GM12878 (cell line): ENCODE results near the gene TTC39B. TPM values are rescaled to one million over a fixed set of nuclear protein-coding genes. Genes with fewer than 3 reads are reported as not detected.

Experiments
- ATAC-seq: fragments of 200-7000 bp; cut with Tn5 transposase; 3 replicates; pipeline ENCODE4 v1.9.1; 2020; ENCODE audit warnings: mild to moderate bottlenecking, moderate library complexity
- BruUV-seq: library from RNA; stranded (reverse); fragments of 400-500 nt; replicated peaks from 2 replicates; lab custom pipeline; 2021; lab: Mats Ljungman, UMichigan
- CTCF ChIA-PET: fragments of 300-600 bp; sonication (Branson Sonifier 250); formaldehyde crosslinking; extraction: SDS; loops from one replicate; lab custom pipeline; 2021; ENCODE audit warnings: inconsistent platforms; lab: Yijun Ruan, JAX
- POLR2A ChIA-PET: fragments of 350-600 bp; formaldehyde crosslinking; extraction: SDS; loops from one replicate; lab custom pipeline; 2021; ENCODE audit warnings: inconsistent platforms; lab: Charles Lee
- RAD21 ChIA-PET: fragments of 300-600 bp; sonication (Branson Sonifier 250); formaldehyde crosslinking; loops from one replicate; lab custom pipeline; 2023; ENCODE audit warnings: antibody characterized with exemption; ENCODE audit not compliant: unreplicated experiment; lab: Charles Lee
- SMC1A ChIA-PET: fragments of 300-600 bp; sonication (Branson Sonifier 250); formaldehyde crosslinking; loops from one replicate; lab custom pipeline; 2023; ENCODE audit not compliant: unreplicated experiment, uncharacterized antibody; lab: Charles Lee
- DNase-seq: peaks from one replicate; pipeline ENCODE4 v3.0.0-alpha.2; 2011; ENCODE audit warnings: low read depth, low spot score
- FAIRE-seq: peaks from 3 replicates; lab custom pipeline; 2011; peaks lifted over from hg19 to GRCh38; lab: Jason Lieb, UNC
- H2AFZ ChIP-seq: 2 replicates; pipeline ENCODE4 v1.6.0; 2011; ENCODE audit warnings: low read depth, low read length, control low read depth; ENCODE audit not compliant: control insufficient read depth
- H3K27ac ChIP-seq: 2 replicates; pipeline ENCODE4 v1.5.1; 2011; ENCODE audit warnings: control low read depth; ENCODE audit not compliant: control insufficient read depth, insufficient read depth
- H3K27me3 ChIP-seq, 2 experiments: replicated peaks in 1 of 2; 2 replicates each; pipeline versions ENCODE4 v1.6.0 to v1.6.1; 2011; ENCODE audit warnings: low read length in 1 of 2; ENCODE audit not compliant: control insufficient read depth in 2 of 2, insufficient read depth in 2 of 2
- H3K36me3 ChIP-seq, 2 experiments: 2 replicates each; pipeline ENCODE4 v1.5.1; 2011; ENCODE audit warnings: low read length in 1 of 2; ENCODE audit not compliant: control insufficient read depth in 2 of 2, insufficient read depth in 2 of 2
- H3K4me1 ChIP-seq: 2 replicates; pipeline ENCODE4 v1.6.1; 2011; ENCODE audit warnings: mild to moderate bottlenecking, low read length, moderate library complexity, mixed read lengths; ENCODE audit not compliant: control insufficient read depth, insufficient read depth
- H3K4me2 ChIP-seq: 2 replicates; pipeline ENCODE4 v1.6.0; 2011; ENCODE audit warnings: control low read depth; ENCODE audit not compliant: control insufficient read depth, insufficient read depth
- H3K4me3 ChIP-seq: fragments of 200-600 bp; sonication (generic); 2 replicates; pipeline ENCODE4 v1.5.1; 2016
- H3K79me2 ChIP-seq: 2 replicates; pipeline ENCODE4 v1.6.0; 2011; ENCODE audit warnings: low read length; ENCODE audit not compliant: control insufficient read depth, insufficient read depth
- H3K9ac ChIP-seq: 2 replicates; pipeline ENCODE4 v1.8.0; 2011; ENCODE audit warnings: low read length, control low read depth, mixed read lengths; ENCODE audit not compliant: control insufficient read depth, insufficient read depth
- H3K9me3 ChIP-seq: replicated peaks from 3 replicates; pipeline ENCODE4 v1.5.1; 2011; ENCODE audit warnings: mild to moderate bottlenecking, low read length; ENCODE audit not compliant: control insufficient read depth, insufficient read depth
- H4K20me1 ChIP-seq: 2 replicates; pipeline ENCODE4 v1.6.0; 2011; ENCODE audit not compliant: control insufficient read depth, insufficient read depth
- CTCF ChIP-seq, 3 experiments: IDR thresholded peaks in 2 of 3; conservative IDR thresholded peaks in 1 of 3; 2 replicates each; pipeline ENCODE4 v1.5.1; 2011; ENCODE audit warnings: low read depth in 3 of 3, low read length in 3 of 3, mild to moderate bottlenecking in 3 of 3, control low read depth in 2 of 3, moderate library complexity in 2 of 3, inconsistent platforms in 1 of 3, mixed read lengths in 1 of 3; ENCODE audit not compliant: control insufficient read depth in 2 of 3, insufficient read depth in 1 of 3; ENCODE audit errors: extremely low read depth in 1 of 3
- POU2F2 ChIP-seq: IDR thresholded peaks from 3 replicates; pipeline ENCODE4 v1.6.1; 2011; ENCODE audit warnings: low read depth, mild to moderate bottlenecking, low read length, borderline replicate concordance
- RAD21 ChIP-seq: IDR thresholded peaks from 2 replicates; pipeline ENCODE4 v1.6.1; 2011; ENCODE audit warnings: mild to moderate bottlenecking, low read depth, low read length, moderate library complexity; ENCODE audit not compliant: insufficient read depth
- SMARCA5 ChIP-seq: fragments of 450-650 bp; IDR thresholded peaks from 2 replicates; pipeline ENCODE4 v1.6.1; 2017; ENCODE audit warnings: mild to moderate bottlenecking
- SMC3 ChIP-seq: IDR thresholded peaks from 2 replicates; pipeline ENCODE4 v1.6.1; 2011; ENCODE audit warnings: low read length, improper control_type of control experiment, borderline replicate concordance
- YY1 ChIP-seq: IDR thresholded peaks from 2 replicates; pipeline ENCODE4 v1.6.1; 2011; ENCODE audit warnings: low read depth, mild to moderate bottlenecking, low read length
- WGBS: methylation state at CpG from one replicate; pipeline ENCODE4 v1.1.6; 2016; ENCODE audit warnings: low lambda C conversion rate; ENCODE audit not compliant: insufficient replicate concordance, insufficient coverage; ENCODE audit errors: missing lambda C conversion rate; 5-methylcytosine and 5-hydroxymethylcytosine counted together
- in situ Hi-C: fragments of 300-500 bp; cut with MboI; formaldehyde crosslinking; loops from 9 replicates; pipeline ENCODE4 v1.14.3; 2018; ENCODE audit warnings: mixed read lengths
- intact Hi-C: fragments of 100-400 bp; cut with micrococcal nuclease; formaldehyde crosslinking; loops from one replicate; pipeline ENCODE4 v1.14.2; 2022; ENCODE audit not compliant: unreplicated experiment
- polyA plus RNA-seq, 11 experiments: library from polyadenylated mRNA; depleted of rRNA in 4 of 11; unstranded in 6 of 11; stranded (reverse) in 5 of 11; fragments of >200 nt; fragmentation: Nextera tagmentation in 4 of 11; fragmentation: Illumina TruSeq in 1 of 11; extraction: Ambion mirVana in 4 of 11; extraction: Trizol in 1 of 11; gene quantifications; 1 replicate in 1 of 11; 2 replicates in 10 of 11; pipeline versions ENCODE4 v1.2.1 to v1.2.3, GENCODE V29; 2011 to 2016; ENCODE audit warnings: inconsistent platforms in 2 of 11, missing spikeins in 2 of 11, low read depth in 1 of 11
- total RNA-seq, 4 experiments: library from RNA; depleted of rRNA in 3 of 4; stranded (reverse); fragments of >200 nt in 3 of 4; fragmentation: Illumina TruSeq in 1 of 4; extraction: Trizol in 1 of 4; gene quantifications; 2 replicates each; pipeline versions ENCODE4 v1.2.1 to v1.2.3, GENCODE V29; 2013 to 2021

Gene TTC39B
- total and polyA plus RNA-seq, 10 of the 15 experiments (the other 5 are each of a cell fraction or from before 2014, with no cell fraction given), result 0.68 to 2.5 (median 1.5) TPM

GRCh38 chr9:15211160-15211814 is 95.7 kb downstream of the TTC39B start:
- TF ChIP-seq YY1 (peak; percentile 51; the same call in 1 of the 2 replicates), RAD21 (peak; percentile 86), POU2F2 (peak; percentile 87; the same call in 2 of the 3 replicates), SMC3 (peak; percentile 94), CTCF (IDR thresholded peaks at IDR 0.05 in 2 of 3, conservative IDR thresholded peaks at IDR 0.05 in 1 of 3; ENCODE audit: control insufficient read depth in 2 of 3, extremely low read depth in 1 of 3, insufficient read depth in 1 of 3, low read depth in 3 of 3, low read length in 3 of 3) (peak; percentile 81 to 87 (median 85); a peak in 5 of 6 replicates), SMARCA5 (no peak)
- TF ChIP-seq, all 136 proteins: peak for 5
- Histone ChIP-seq H3K79me2 (no peaks in the 10 kb centered on the region), H2AFZ (no peak overlapping the region), H3K4me3 (no peak overlapping the region), H3K9ac (no peak overlapping the region), H3K27ac (no peak overlapping the region), H3K36me3 (no peaks in the 10 kb centered on the region), H3K27me3 (no peaks in the 10 kb centered on the region), H3K4me1 (no peaks in the 10 kb centered on the region), H4K20me1 (no peaks in the 10 kb centered on the region), H3K9me3 (no peaks in the 10 kb centered on the region), H3K4me2 (no peak overlapping the region)
- DNase-seq (peak; percentile 30), ATAC-seq (peak; percentile 86), FAIRE-seq (peak; percentile 78)
- intact Hi-C loops, result loop anchor here (1.0 to 5.0 kb wide), 4 partner anchors 21 to 396 kb away; no protein-coding TSS in a partner anchor
- in situ Hi-C loops, result loop anchor here (10.0 kb wide), 1 partner anchor 404 kb away; no protein-coding TSS in a partner anchor
- ChIA-PET POLR2A (interaction anchor here (0.6 to 0.9 kb wide), 2 partner anchors 21 to 397 kb away, joined by 3 read pairs; no protein-coding TSS in a partner anchor), SMC1A (interaction anchor here (0.7 to 3.2 kb wide), 16 partner anchors 17 to 404 kb away, joined by 3 to 19 read pairs (median 3); partner anchors contain the start of gene CCDC171), CTCF (interaction anchor here (0.6 to 7.0 kb wide), 27 partner anchors 8 to 709 kb away, joined by 3 to 149 read pairs (median 4); partner anchors contain the start of gene CCDC171), RAD21 (interaction anchor here (0.6 to 4.3 kb wide), 9 partner anchors 11 to 322 kb away, joined by 3 to 26 read pairs (median 5); no protein-coding TSS in a partner anchor)
- no TSS peak for BruUV-seq
- 19% methylated on average over 6 of the region's 6 CpGs for WGBS
